A549 (cell line): Measurements from ENCODE around the gene PDE3A. TPM values are rescaled to one million over a fixed set of nuclear protein-coding genes. Genes with fewer than 3 reads are reported as not detected.

Experiments used
- ATAC-seq, 2 experiments: fragments of 200-7000 bp in 1 of 2; fragments of >200 bp in 1 of 2; cut with Nextera tagmentation in 1 of 2; cut with Tn5 transposase in 1 of 2; 3 replicates each; pipeline versions ENCODE4 v1.8.0 to v1.9.1; 2018 to 2020; ENCODE audit warnings: mild to moderate bottlenecking in 1 of 2, moderate library complexity in 1 of 2
- CTCF ChIA-PET: fragments of 300-600 bp; sonication (Branson Sonifier 250); formaldehyde crosslinking; extraction: SDS; loops from one replicate; lab custom pipeline; 2021; ENCODE audit warnings: antibody characterized with exemption, inconsistent platforms; lab: Yijun Ruan, JAX
- POLR2A ChIA-PET: fragments of 350-600 bp; formaldehyde crosslinking; extraction: SDS; loops from one replicate; lab custom pipeline; 2021; ENCODE audit warnings: antibody characterized with exemption, inconsistent platforms; lab: Yijun Ruan, JAX
- DNase-seq, 2 experiments: peaks; one replicate each; pipeline versions ENCODE4 v3.0.0 to v3.0.0-alpha.2; 2011 to 2016; ENCODE audit warnings: low read depth in 1 of 2, low spot score in 1 of 2
- FAIRE-seq: peaks from 2 replicates; lab custom pipeline; 2011; peaks lifted over from hg19 to GRCh38; lab: Jason Lieb, UNC
- H3K27ac ChIP-seq, 2 experiments: fragments of >200 bp; sonication (Bioruptor Twin); formaldehyde crosslinking; 3 replicates each; pipeline ENCODE4 v1.5.1; 2016 to 2017
- H3K4me1 ChIP-seq: fragments of >200 bp; sonication (Bioruptor Twin); formaldehyde crosslinking; 3 replicates; pipeline ENCODE4 v1.6.1; 2016
- H3K4me2 ChIP-seq: fragments of >200 bp; sonication (Bioruptor Twin); formaldehyde crosslinking; 3 replicates; pipeline ENCODE4 v1.6.1; 2016
- H3K4me3 ChIP-seq: fragments of >200 bp; sonication (Bioruptor Twin); formaldehyde crosslinking; 3 replicates; pipeline ENCODE4 v1.5.1; 2016
- H3K9me3 ChIP-seq: fragments of >200 bp; sonication (Bioruptor Twin); formaldehyde crosslinking; 3 replicates; pipeline ENCODE4 v1.6.1; 2016
- CBX2 ChIP-seq: fragments of 200-600 bp; sonication (generic); IDR thresholded peaks from 2 replicates; pipeline ENCODE4 v1.6.1; 2016; ENCODE audit warnings: low read depth, mild to moderate bottlenecking, borderline replicate concordance
- CHD4 ChIP-seq: fragments of 200-600 bp; sonication (generic); IDR thresholded peaks from 2 replicates; pipeline ENCODE4 v1.6.1; 2016; ENCODE audit warnings: antibody characterized with exemption, mild to moderate bottlenecking, borderline replicate concordance
- EHF ChIP-seq: fragments of 250-450 bp; sonication (Bioruptor Pico); IDR thresholded peaks from 2 replicates; pipeline ENCODE4 v1.5.0; 2020; ENCODE audit warnings: mild to moderate bottlenecking
- EHMT2 ChIP-seq: fragments of 200-600 bp; sonication (generic); IDR thresholded peaks from 2 replicates; pipeline ENCODE4 v1.6.1; 2016; ENCODE audit warnings: antibody characterized with exemption, low read depth, mild to moderate bottlenecking, moderate library complexity
- FOSB ChIP-seq: fragments of 250-450 bp; sonication (Bioruptor Pico); IDR thresholded peaks from 2 replicates; pipeline ENCODE4 v1.5.0; 2020; ENCODE audit warnings: mild to moderate bottlenecking, moderate library complexity
- FOSL2 ChIP-seq, 2 experiments: fragments of 450-650 bp in 1 of 2; fragments of >200 bp in 1 of 2; sonication (Bioruptor Twin) in 1 of 2; formaldehyde crosslinking; IDR thresholded peaks; 2 replicates each; pipeline versions ENCODE4 v1.5.0 to v1.6.1; 2016 to 2020; ENCODE audit warnings: mild to moderate bottlenecking in 1 of 2, moderate library complexity in 1 of 2
- FOXS1 ChIP-seq: fragments of 250-450 bp; sonication (Bioruptor Pico); IDR thresholded peaks from 2 replicates; pipeline ENCODE4 v1.5.0; 2020; ENCODE audit warnings: mild to moderate bottlenecking, moderate library complexity
- GATA3 ChIP-seq: IDR thresholded peaks from 2 replicates; pipeline ENCODE4 v1.6.1; 2012; ENCODE audit warnings: borderline replicate concordance
- HES2 ChIP-seq: fragments of >200 bp; sonication (Bioruptor Twin); formaldehyde crosslinking; IDR thresholded peaks from 2 replicates; pipeline ENCODE4 v1.6.1; 2016
- HEYL ChIP-seq: fragments of 250-450 bp; sonication (Bioruptor Pico); IDR thresholded peaks from 2 replicates; pipeline ENCODE4 v1.8.0; 2021; ENCODE audit warnings: mild to moderate bottlenecking, moderate library complexity
- HOXB13 ChIP-seq: fragments of 250-450 bp; sonication (Bioruptor Pico); IDR thresholded peaks from 2 replicates; pipeline ENCODE4 v1.5.0; 2020; ENCODE audit warnings: low read depth, mild to moderate bottlenecking, moderate library complexity
- JUN ChIP-seq, 2 experiments: fragments of >200 bp; sonication (Bioruptor Twin); formaldehyde crosslinking; IDR thresholded peaks; 2 replicates in 1 of 2; 3 replicates in 1 of 2; pipeline ENCODE4 v1.6.1; 2016 to 2017
- JUNB ChIP-seq: fragments of >200 bp; sonication (Bioruptor Twin); formaldehyde crosslinking; IDR thresholded peaks from 2 replicates; pipeline ENCODE4 v1.6.1; 2016
- MAFK ChIP-seq: fragments of 450-650 bp; IDR thresholded peaks from 2 replicates; pipeline ENCODE4 v1.6.1; 2014; ENCODE audit not compliant: partially characterized antibody
- MAX ChIP-seq: IDR thresholded peaks from 2 replicates; pipeline ENCODE4 v1.6.1; 2012
- MAZ ChIP-seq: fragments of 150-350 bp; IDR thresholded peaks from 2 replicates; pipeline ENCODE4 v1.6.1; 2014; ENCODE audit warnings: antibody characterized with exemption, low read depth, low read length, borderline replicate concordance
- NFE2L2 ChIP-seq: fragments of 150-350 bp; conservative IDR thresholded peaks from 2 replicates; pipeline ENCODE4 v1.6.1; 2014; ENCODE audit warnings: low read length
- NPAS2 ChIP-seq: fragments of 250-450 bp; sonication (Bioruptor Pico); IDR thresholded peaks from 2 replicates; pipeline ENCODE4 v1.8.0; 2022; ENCODE audit warnings: mild to moderate bottlenecking, moderate library complexity, borderline replicate concordance
- PHF8 ChIP-seq: fragments of 200-600 bp; sonication (generic); IDR thresholded peaks from 2 replicates; pipeline ENCODE4 v1.6.1; 2016; ENCODE audit warnings: low read depth, mild to moderate bottlenecking, antibody characterized with exemption, moderate library complexity, borderline replicate concordance
- POLR2A ChIP-seq: IDR thresholded peaks from 2 replicates; pipeline ENCODE4 v1.6.1; 2012; ENCODE audit warnings: mild to moderate bottlenecking, low read length
- POLR2AphosphoS2 ChIP-seq: conservative IDR thresholded peaks from 2 replicates; pipeline ENCODE4 v1.6.1; 2012; ENCODE audit warnings: low read length, improper control_type of control experiment, inconsistent platforms
- RAD21 ChIP-seq, 2 experiments: fragments of >200 bp in 1 of 2; sonication (Bioruptor Twin) in 1 of 2; formaldehyde crosslinking in 1 of 2; IDR thresholded peaks in 1 of 2; conservative IDR thresholded peaks in 1 of 2; 2 replicates in 1 of 2; 3 replicates in 1 of 2; pipeline ENCODE4 v1.6.1; 2012 to 2018; ENCODE audit warnings: inconsistent platforms in 1 of 2
- RCOR1 ChIP-seq: fragments of 150-350 bp; IDR thresholded peaks from 2 replicates; pipeline ENCODE4 v1.6.1; 2014; ENCODE audit warnings: antibody characterized with exemption, low read length, low read depth
- RFX5 ChIP-seq: fragments of 450-650 bp; IDR thresholded peaks from 2 replicates; pipeline ENCODE4 v1.7.1; 2014; ENCODE audit warnings: antibody characterized with exemption, mild to moderate bottlenecking, moderate library complexity
- RNF2 ChIP-seq: fragments of 200-600 bp; sonication (generic); IDR thresholded peaks from 2 replicates; pipeline ENCODE4 v1.6.1; 2016; ENCODE audit warnings: low read depth, mild to moderate bottlenecking, antibody characterized with exemption, moderate library complexity, borderline replicate concordance
- SREBF2 ChIP-seq: fragments of 450-650 bp; IDR thresholded peaks from 2 replicates; pipeline ENCODE4 v1.6.1; 2014; ENCODE audit warnings: mild to moderate bottlenecking, moderate library complexity
- TFCP2L1 ChIP-seq: fragments of 250-450 bp; sonication (Bioruptor Pico); IDR thresholded peaks from 2 replicates; pipeline ENCODE4 v1.5.0; 2021; ENCODE audit warnings: mild to moderate bottlenecking
- TP53 ChIP-seq: fragments of 250-450 bp; sonication (Bioruptor Pico); IDR thresholded peaks from 2 replicates; pipeline ENCODE4 v1.5.0; 2021; ENCODE audit warnings: mild to moderate bottlenecking, moderate library complexity
- ZNF302 ChIP-seq: fragments of 250-450 bp; sonication (Bioruptor Pico); IDR thresholded peaks from 2 replicates; pipeline ENCODE4 v1.9.0; 2021; ENCODE audit warnings: inconsistent platforms, mild to moderate bottlenecking, moderate library complexity
- ZSCAN20 ChIP-seq: fragments of 250-450 bp; sonication (Bioruptor Pico); IDR thresholded peaks from 2 replicates; pipeline ENCODE4 v1.8.0; 2022; ENCODE audit warnings: mild to moderate bottlenecking, moderate library complexity
- WGBS: methylation state at CpG from one replicate; pipeline ENCODE4 v1.1.6; 2017; ENCODE audit errors: missing lambda C conversion rate; 5-methylcytosine and 5-hydroxymethylcytosine counted together
- polyA plus RNA-seq, 4 experiments: library from polyadenylated mRNA; depleted of rRNA in 3 of 4; stranded (reverse); fragments of >200 nt; fragmentation: RNase III in 1 of 4; extraction: RNeasy Plus Mini Kit Qiagen cat#74134 plus additional on column Dnase treatment in 1 of 4; gene quantifications; 2 replicates in 3 of 4; 3 replicates in 1 of 4; pipeline ENCODE4 v1.2.3, GENCODE V29; 2011 to 2017
- TF ChIP-seq, protein P1 (sequence below): fragments of 250-450 bp; sonication (Bioruptor Pico); IDR thresholded peaks from 2 replicates; pipeline ENCODE4 v1.5.0; 2020; ENCODE audit warnings: low read depth, mild to moderate bottlenecking, moderate library complexity

PDE3A gene
- polyA plus RNA-seq, 2 of the 4 experiments (the other 2 are of a cell fraction), result 7.6 to 12.7 TPM

GRCh38 chr12:20493934-20494333 lies 125.6 kb downstream of the PDE3A start (continued):
- TF ChIP-seq RFX5 (no peak), POLR2AphosphoS2 (no peak), NFE2L2 (no peak), ZNF302 (no peak), SREBF2 (no peak), HES2 (no peak), MAFK (no peak), FOXS1 (no peak; the same call in 1 of the 2 replicates), RNF2 (no peak), TP53 (no peak), JUN (IDR thresholded peaks at IDR 0.05) (peak in 1 of 2 experiments; percentile 52; a peak in 2 of 5 replicates), MAZ (no peak), EHMT2 (no peak), EHF (CRISPR knock-in tag) (no peak), HEYL (no peak), MAX (no peak), POLR2A (no peak), PHF8 (no peak), CHD4 (no peak), RAD21 (conservative IDR thresholded peaks at IDR 0.05 in 1 of 2, IDR thresholded peaks at IDR 0.05 in 1 of 2) (peak in 1 of 2 experiments; percentile 18; a peak in 1 of 5 replicates), HOXB13 (CRISPR knock-in tag) (no peak), TFCP2L1 (CRISPR knock-in tag) (no peak), ZSCAN20 (CRISPR knock-in tag) (no peak), NPAS2 (no peak), FOSB (CRISPR knock-in tag) (no peak), CBX2 (no peak)
- TF ChIP-seq, protein P1, sequence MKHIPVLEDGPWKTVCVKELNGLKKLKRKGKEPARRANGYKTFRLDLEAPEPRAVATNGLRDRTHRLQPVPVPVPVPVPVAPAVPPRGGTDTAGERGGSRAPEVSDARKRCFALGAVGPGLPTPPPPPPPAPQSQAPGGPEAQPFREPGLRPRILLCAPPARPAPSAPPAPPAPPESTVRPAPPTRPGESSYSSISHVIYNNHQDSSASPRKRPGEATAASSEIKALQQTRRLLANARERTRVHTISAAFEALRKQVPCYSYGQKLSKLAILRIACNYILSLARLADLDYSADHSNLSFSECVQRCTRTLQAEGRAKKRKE (CRISPR knock-in tag), result no peak

GRCh38 chr12:20494851-20495250 lies 126.5 kb downstream of the PDE3A start:
- ATAC-seq (no peak), FAIRE-seq (no peak), DNase-seq (no peak)
- ChIA-PET CTCF (no interaction called here), POLR2A (no interaction called here)
- H3K27ac ChIP-seq, result peak overlapping the region; percentile 80 to 90
- no peak overlapping the region for H3K4me3 ChIP-seq
- peaks cover 8% of the 10 kb centered on the region; the same call in 2 of the 3 replicates for H3K9me3 ChIP-seq
- H3K4me2 ChIP-seq, result peak overlapping the region; percentile 70
- TF ChIP-seq GATA3 (peak; percentile 21; the same call in 1 of the 2 replicates), JUNB (peak; percentile 39; the same call in 1 of the 2 replicates), RCOR1 (no peak), FOSL2 (IDR thresholded peaks at IDR 0.05) (0 out of 2 replicates have a peak, but pooled peaks have one; percentile 10), FOSL2 (CRISPR knock-in tag; IDR thresholded peaks at IDR 0.05) (peak; percentile 25; the same call in 1 of the 2 replicates)
- peaks cover 56% of the 10 kb centered on the region for H3K4me1 ChIP-seq
- 22% methylated on average over 2 of the region's 2 CpGs for WGBS
